CD8-positive, alpha-beta memory T cell (primary cell): ENCODE measurements around the gene EEFSEC. TPM values are rescaled to one million over a fixed set of nuclear protein-coding genes. Genes with fewer than 3 reads are reported as not detected.

Source experiments
- CTCF ChIA-PET: fragments of 350-600 bp; sonication (Branson Sonifier 250); formaldehyde crosslinking; loops from one replicate; lab custom pipeline; 2021; ENCODE audit warnings: antibody characterized with exemption; lab: Charles Lee
- POLR2A ChIA-PET: fragments of 350-600 bp; sonication (Branson Sonifier 250); formaldehyde crosslinking; loops from one replicate; lab custom pipeline; 2021; ENCODE audit warnings: antibody characterized with exemption; lab: Charles Lee
- DNase-seq, 5 donors: peaks; one replicate each; pipeline versions ENCODE4 v3.0.0 to v3.0.0-alpha.2; 2020 to 2022; ENCODE audit warnings: mixed read lengths in 1 of 5
- H3K27ac ChIP-seq: one replicate; pipeline ENCODE4 v1.7.0; 2013; ENCODE audit warnings: low read depth, mild to moderate bottlenecking, low read length, moderate library complexity
- H3K27me3 ChIP-seq: 2 replicates; pipeline ENCODE4 v1.7.0; 2013; ENCODE audit warnings: low read length, mild to moderate bottlenecking; ENCODE audit not compliant: insufficient read depth, poor library complexity, severe bottlenecking
- H3K36me3 ChIP-seq: 2 replicates; pipeline ENCODE4 v1.7.0; 2013; ENCODE audit warnings: mild to moderate bottlenecking, low read length, moderate library complexity; ENCODE audit not compliant: insufficient read depth
- H3K4me1 ChIP-seq: 2 replicates; pipeline ENCODE4 v1.7.0; 2013; ENCODE audit warnings: mild to moderate bottlenecking, low read length, moderate library complexity; ENCODE audit not compliant: insufficient read depth
- H3K4me3 ChIP-seq: 2 replicates; pipeline ENCODE4 v1.7.0; 2013; ENCODE audit warnings: mild to moderate bottlenecking, low read length
- H3K9me3 ChIP-seq: 2 replicates; pipeline ENCODE4 v1.7.0; 2013; ENCODE audit warnings: mild to moderate bottlenecking, low read length
- H3K27ac Mint-ChIP-seq, 8 donors: one replicate each; pipeline ENCODE4 v1.8.0; 2020 to 2021; ENCODE audit warnings: mixed read lengths in 8 of 8, mild to moderate bottlenecking in 6 of 8, inconsistent platforms in 3 of 8, moderate library complexity in 3 of 8
- H3K27me3 Mint-ChIP-seq, 2 donors: one replicate each; pipeline ENCODE4 v1.8.0; 2020 to 2021; ENCODE audit warnings: mixed read lengths in 2 of 2, mild to moderate bottlenecking in 1 of 2, moderate library complexity in 1 of 2
- H3K36me3 Mint-ChIP-seq, 3 donors: one replicate each; pipeline ENCODE4 v1.8.0; 2020 to 2021; ENCODE audit warnings: mixed read lengths in 3 of 3, inconsistent platforms in 1 of 3, mild to moderate bottlenecking in 1 of 3
- H3K4me1 Mint-ChIP-seq, 3 donors: one replicate each; pipeline ENCODE4 v1.8.0; 2020 to 2021; ENCODE audit warnings: mixed read lengths in 3 of 3, inconsistent platforms in 1 of 3, mild to moderate bottlenecking in 1 of 3
- H3K4me3 Mint-ChIP-seq, 7 donors: one replicate each; pipeline ENCODE4 v1.8.0; 2020 to 2021; ENCODE audit warnings: mixed read lengths in 7 of 7, mild to moderate bottlenecking in 6 of 7, moderate library complexity in 4 of 7, inconsistent platforms in 2 of 7
- H3K9me3 Mint-ChIP-seq, 5 donors: one replicate each; pipeline ENCODE4 v1.8.0; 2020 to 2022; ENCODE audit warnings: mixed read lengths in 5 of 5, mild to moderate bottlenecking in 3 of 5, moderate library complexity in 2 of 5, inconsistent platforms in 1 of 5
- polyA plus RNA-seq: library from polyadenylated mRNA; unstranded; fragments of 300-500 nt; fragmentation: Illumina TruSeq; gene quantifications from one replicate; pipeline ENCODE4 v1.2.3, GENCODE V29; 2021
- total RNA-seq, 2 experiments: library from RNA; stranded (reverse); gene quantifications; one replicate each; pipeline ENCODE4 v1.2.3, GENCODE V29; 2021

The EEFSEC gene
- total and polyA plus RNA-seq, 3 experiments from 2014 or later: 20.4 to 28.6 (median 21.8) TPM

DNA sequence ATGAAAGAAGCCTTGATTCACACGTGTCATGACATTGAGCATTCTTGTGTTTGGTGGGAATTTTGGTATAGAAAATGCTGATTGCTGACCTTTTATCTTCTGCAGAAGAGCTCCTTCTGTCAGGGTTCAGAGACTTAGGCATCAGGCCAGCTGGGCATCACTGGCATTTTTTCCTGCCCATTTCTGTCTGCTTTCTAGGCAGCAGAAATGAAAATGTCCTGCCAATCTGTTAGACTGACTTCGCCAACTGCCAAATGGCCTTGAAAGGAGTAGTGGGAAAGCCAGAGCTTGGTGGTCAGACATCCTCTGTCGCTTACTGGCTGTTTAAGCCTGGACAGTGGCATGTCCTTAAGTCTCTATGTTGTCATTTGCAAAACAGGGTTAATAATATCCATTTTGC is 57.4 kb downstream of the EEFSEC start:
- Mint-ChIP-seq H3K27me3 (no peaks in the 10 kb centered on the region), H3K27ac (no peak overlapping the region), H3K9me3 (no peaks in the 10 kb centered on the region), H3K4me1 (peaks cover 5 to 19% (median 7%) of the 10 kb centered on the region in 3 donors), H3K4me3 (no peak overlapping the region), H3K36me3 (peaks cover 0 to 8% (median 2%) of the 10 kb centered on the region in 3 donors)
- Histone ChIP-seq H3K36me3 (no peaks in the 10 kb centered on the region), H3K27ac (no peak overlapping the region), H3K4me3 (no peak overlapping the region), H3K4me1 (no peaks in the 10 kb centered on the region), H3K9me3 (no peaks in the 10 kb centered on the region), H3K27me3 (no peaks in the 10 kb centered on the region)
- no peak for DNase-seq
- CTCF ChIA-PET: interaction anchor here (0.6 to 1.0 kb wide), 2 partner anchors 115 to 153 kb away, joined by 3 read pairs; no protein-coding TSS in a partner anchor
- POLR2A ChIA-PET: no interaction called here

GRCh38 chr3:128214056-128214455 is 60.8 kb downstream of the EEFSEC start:
- Mint-ChIP-seq H3K27me3 (no peaks in the 10 kb centered on the region), H3K9me3 (no peaks in the 10 kb centered on the region), H3K36me3 (peaks cover 0 to 13% (median 8%) of the 10 kb centered on the region in 3 donors), H3K4me3 (no peak overlapping the region), H3K4me1 (peaks cover 3 to 16% (median 4%) of the 10 kb centered on the region in 3 donors), H3K27ac (no peak overlapping the region)
- CTCF ChIA-PET: no interaction called here
- no peaks in the 10 kb centered on the region for H3K36me3 ChIP-seq
- DNase-seq: no peak
- POLR2A ChIA-PET: no interaction called here
- H3K4me1 ChIP-seq: no peaks in the 10 kb centered on the region
- H3K9me3 ChIP-seq: no peaks in the 10 kb centered on the region
- H3K4me3 ChIP-seq: no peak overlapping the region
- H3K27me3 ChIP-seq: no peaks in the 10 kb centered on the region
- no peak overlapping the region for H3K27ac ChIP-seq

- H3K27ac Mint-ChIP-seq: no peak overlapping the region
- Histone ChIP-seq H3K4me3 (no peak overlapping the region), H3K9me3 (no peaks in the 10 kb centered on the region), H3K4me1 (no peaks in the 10 kb centered on the region), H3K27me3 (no peaks in the 10 kb centered on the region), H3K27ac (no peak overlapping the region), H3K36me3 (no peaks in the 10 kb centered on the region)
- peaks cover 0 to 9% (median 4%) of the 10 kb centered on the region in 3 donors for H3K4me1 Mint-ChIP-seq
- ChIA-PET POLR2A (no interaction called here), CTCF (no interaction called here)
- no peak for DNase-seq
- no peak overlapping the region for H3K4me3 Mint-ChIP-seq
- H3K27me3 Mint-ChIP-seq: peaks cover 0 to 2% of the 10 kb centered on the region in 2 donors
- peaks cover 0 to 2% (median 0%) of the 10 kb centered on the region in 5 donors for H3K9me3 Mint-ChIP-seq
- peaks cover 7 to 20% (median 15%) of the 10 kb centered on the region in 3 donors for H3K36me3 Mint-ChIP-seq
Measured at GRCh38 chr3:128215290-128215689, 62.0 kb downstream of the EEFSEC start.

DNA sequence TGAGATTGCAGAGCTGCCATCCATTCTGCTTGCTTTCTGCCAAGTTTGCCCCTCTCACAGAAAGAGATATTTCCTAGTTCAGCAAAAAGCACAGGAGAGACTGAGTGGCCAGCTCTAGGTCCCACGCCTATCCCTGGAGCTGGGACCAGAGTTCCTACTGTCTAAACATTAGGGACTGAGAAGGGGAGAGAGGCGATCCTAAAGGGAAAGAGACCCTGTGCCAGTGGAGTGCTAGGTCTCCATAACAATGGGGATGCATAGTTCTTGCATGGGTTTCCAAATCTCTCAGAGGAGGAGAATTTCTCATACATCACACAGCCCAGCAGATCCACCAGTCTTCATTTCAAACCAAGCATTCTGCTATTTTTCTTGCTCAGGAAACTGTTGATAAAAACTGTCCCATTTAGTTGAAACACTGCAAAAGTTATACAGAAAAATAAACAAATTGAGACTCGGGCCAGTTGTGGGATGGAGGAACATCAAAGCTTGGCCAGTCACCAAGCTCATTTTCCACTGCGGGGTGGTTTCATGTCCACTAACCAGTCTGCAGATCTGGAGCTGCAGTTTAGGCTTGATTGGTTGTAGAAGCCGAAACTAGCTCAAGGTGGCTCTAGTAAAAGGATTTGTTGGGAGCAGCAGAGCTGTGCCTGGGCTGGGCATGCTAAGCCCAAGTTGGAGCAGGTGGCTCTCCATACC is 62.7 kb downstream of the EEFSEC start:
- POLR2A ChIA-PET: no interaction called here
- peaks cover 0 to 2% of the 10 kb centered on the region in 2 donors for H3K27me3 Mint-ChIP-seq
- Histone ChIP-seq H3K9me3 (no peaks in the 10 kb centered on the region), H3K27me3 (no peaks in the 10 kb centered on the region), H3K4me3 (no peak overlapping the region), H3K27ac (no peak overlapping the region), H3K36me3 (no peaks in the 10 kb centered on the region), H3K4me1 (no peaks in the 10 kb centered on the region)
- H3K9me3 Mint-ChIP-seq: peaks cover 1 to 3% (median 1%) of the 10 kb centered on the region in 5 donors
- H3K27ac Mint-ChIP-seq: no peak overlapping the region
- no peak for DNase-seq
- peaks cover 0 to 8% (median 4%) of the 10 kb centered on the region in 3 donors for H3K4me1 Mint-ChIP-seq
- peaks cover 14 to 27% (median 19%) of the 10 kb centered on the region in 3 donors for H3K36me3 Mint-ChIP-seq
- H3K4me3 Mint-ChIP-seq: no peak overlapping the region
- CTCF ChIA-PET: no interaction called here

- Mint-ChIP-seq H3K27ac (peak overlapping the region in 1 of 8 donors; percentile 66), H3K36me3 (peaks cover 18 to 31% (median 28%) of the 10 kb centered on the region in 3 donors), H3K4me1 (peaks cover 0 to 5% (median 4%) of the 10 kb centered on the region in 3 donors), H3K9me3 (peaks cover 11 to 14% (median 13%) of the 10 kb centered on the region in 5 donors), H3K4me3 (no peak overlapping the region), H3K27me3 (peaks cover 0 to 2% of the 10 kb centered on the region in 2 donors)
- DNase-seq: no peak
- H3K4me3 ChIP-seq: no peak overlapping the region
- H3K9me3 ChIP-seq: peaks cover 4% of the 10 kb centered on the region
- no peaks in the 10 kb centered on the region for H3K36me3 ChIP-seq
- H3K27me3 ChIP-seq: no peaks in the 10 kb centered on the region
- ChIA-PET POLR2A (no interaction called here), CTCF (no interaction called here)
- H3K4me1 ChIP-seq: no peaks in the 10 kb centered on the region
- H3K27ac ChIP-seq: no peak overlapping the region
Measured at GRCh38 chr3:128217702-128218547, 64.6 kb downstream of the EEFSEC start.

- Mint-ChIP-seq H3K36me3 (peaks cover 18 to 35% (median 32%) of the 10 kb centered on the region in 3 donors), H3K4me3 (no peak overlapping the region), H3K27me3 (peaks cover 0 to 2% of the 10 kb centered on the region in 2 donors), H3K4me1 (peaks cover 0 to 5% (median 4%) of the 10 kb centered on the region in 3 donors), H3K27ac (peak overlapping the region in 1 of 8 donors; percentile 44), H3K9me3 (peaks cover 14 to 19% (median 17%) of the 10 kb centered on the region in 5 donors)
- Histone ChIP-seq H3K27ac (no peak overlapping the region), H3K36me3 (no peaks in the 10 kb centered on the region), H3K4me3 (no peak overlapping the region), H3K27me3 (no peaks in the 10 kb centered on the region), H3K4me1 (no peaks in the 10 kb centered on the region), H3K9me3 (peaks cover 8% of the 10 kb centered on the region)
- no peak for DNase-seq
- ChIA-PET CTCF (no interaction called here), POLR2A (no interaction called here)
Measured at GRCh38 chr3:128218548-128219257, 65.4 kb downstream of the EEFSEC start.

GRCh38 chr3:128221328-128221727 is 68.0 kb downstream of the EEFSEC start:
- CTCF ChIA-PET: no interaction called here
- peaks cover 0 to 5% (median 2%) of the 10 kb centered on the region in 3 donors for H3K4me1 Mint-ChIP-seq
- no peaks in the 10 kb centered on the region for H3K27me3 ChIP-seq
- peaks cover 8% of the 10 kb centered on the region for H3K9me3 ChIP-seq
- no peaks in the 10 kb centered on the region for H3K4me1 ChIP-seq
- peaks cover 0 to 2% of the 10 kb centered on the region in 2 donors for H3K27me3 Mint-ChIP-seq
- H3K27ac ChIP-seq: no peak overlapping the region
- H3K27ac Mint-ChIP-seq: no peak overlapping the region
- no peak for DNase-seq
- peaks cover 14 to 19% (median 18%) of the 10 kb centered on the region in 5 donors for H3K9me3 Mint-ChIP-seq
- no peak overlapping the region for H3K4me3 ChIP-seq
- H3K36me3 ChIP-seq: no peaks in the 10 kb centered on the region
- POLR2A ChIA-PET: no interaction called here
- no peak overlapping the region for H3K4me3 Mint-ChIP-seq
- peaks cover 20 to 44% (median 38%) of the 10 kb centered on the region in 3 donors for H3K36me3 Mint-ChIP-seq
